Stimulated activated CD4-positive, alpha-beta T cell treated with anti-CD3 and anti-CD28 coated beads, Interleukin-1b, Interleukin-23, amount 100 ng/mL, for 24 hours (primary cell): ENCODE data around the gene TAOK1.
A peak's percentile ranks its signal among the peaks of the same experiment; 100 is the strongest.

Experiments
- DNase-seq, 4 experiments: peaks; one replicate each; pipeline ENCODE4 v3.0.0-alpha.2; 2020; ENCODE audit warnings: low read depth in 4 of 4, low spot score in 1 of 4

TAOK1 gene

DNA sequence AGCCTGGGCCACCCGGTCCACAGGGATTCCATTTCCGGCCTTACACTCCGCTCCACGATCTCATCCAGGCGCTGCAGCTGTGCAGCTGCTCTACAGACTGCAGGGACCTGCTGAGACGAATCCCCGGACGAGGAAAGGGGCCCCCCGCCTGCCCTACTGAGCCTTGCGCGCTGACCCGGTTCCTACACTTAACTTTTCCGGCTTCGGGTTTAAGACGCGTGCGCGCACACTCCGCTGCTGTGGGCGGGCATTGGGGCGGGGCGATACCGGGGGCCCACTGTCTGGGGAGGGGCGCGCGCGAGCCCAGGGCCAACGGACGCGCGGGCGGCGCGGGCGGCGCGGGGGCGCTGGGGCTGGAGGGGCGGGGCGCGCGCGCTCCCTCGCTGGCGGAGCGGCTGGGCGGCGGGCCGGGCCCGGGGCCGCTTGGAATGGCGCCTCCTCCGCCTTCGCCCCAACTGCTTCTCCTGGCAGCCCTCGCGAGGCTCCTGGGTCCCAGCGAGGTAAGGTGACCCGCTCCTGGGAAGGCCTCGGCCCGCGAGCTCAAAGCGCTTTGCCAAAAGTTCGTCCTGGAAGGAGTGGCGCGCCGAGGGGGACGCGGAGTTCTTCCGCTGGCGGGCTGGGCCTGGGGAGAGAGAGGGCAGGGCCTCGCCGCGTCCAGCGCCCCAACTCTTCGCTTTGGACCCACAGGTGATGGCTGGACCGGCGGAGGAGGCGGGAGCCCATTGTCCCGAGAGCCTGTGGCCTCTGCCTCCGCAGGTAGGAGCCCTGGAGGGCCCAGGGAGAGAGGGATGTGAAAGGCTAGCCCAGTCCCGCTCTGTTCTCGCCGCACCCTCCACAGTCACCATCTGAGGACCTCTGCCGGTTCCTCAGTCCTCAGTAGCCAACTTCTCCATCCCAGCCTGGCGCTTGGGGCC is 178.4 kb downstream of the TAOK1 start, which contains the start of gene TP53I13:
Gene TP53I13 (plus strand): TSS at position 371 of the 914 bp plus-strand sequence. CDS start 58 bp downstream, at position 429.
- DNase-seq: peak in 3 of 4 experiments; percentile 71 to 91 (median 87)

DNA sequence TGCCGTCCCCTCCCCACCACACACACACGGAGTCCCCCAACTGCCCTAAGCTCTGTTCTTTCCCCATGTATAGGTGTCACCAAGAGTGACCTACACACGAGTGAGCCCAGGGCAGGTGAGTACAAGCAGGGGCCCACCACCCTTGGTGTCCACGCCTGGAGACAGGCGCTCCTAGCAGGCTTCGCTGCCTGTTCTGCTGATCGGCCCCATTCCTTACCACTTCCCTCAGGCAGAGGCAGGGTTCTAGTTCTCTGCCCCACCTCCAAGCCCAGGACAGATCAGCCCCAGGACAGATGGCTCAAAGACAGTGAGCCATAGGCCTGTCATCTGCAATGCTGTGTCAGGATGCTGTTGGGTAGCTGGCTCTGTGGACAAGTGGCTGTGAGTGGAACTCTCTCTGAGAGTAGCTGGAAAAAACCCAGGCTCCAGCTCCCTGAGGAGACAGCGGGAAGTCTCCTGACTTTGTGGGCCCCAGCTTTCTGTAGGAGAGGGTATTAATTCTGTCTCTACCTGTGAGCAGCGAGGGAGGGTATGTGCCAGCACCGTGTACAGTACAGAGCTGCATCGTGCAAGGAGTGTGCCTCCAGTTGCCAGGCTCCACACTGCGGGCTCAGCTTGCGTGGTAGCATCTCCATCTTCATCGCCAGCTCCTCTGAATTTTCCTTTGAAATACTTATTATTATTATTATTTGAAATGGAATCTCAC is 179.2 kb downstream of the TAOK1 start:
- DNase-seq: no peak

DNA sequence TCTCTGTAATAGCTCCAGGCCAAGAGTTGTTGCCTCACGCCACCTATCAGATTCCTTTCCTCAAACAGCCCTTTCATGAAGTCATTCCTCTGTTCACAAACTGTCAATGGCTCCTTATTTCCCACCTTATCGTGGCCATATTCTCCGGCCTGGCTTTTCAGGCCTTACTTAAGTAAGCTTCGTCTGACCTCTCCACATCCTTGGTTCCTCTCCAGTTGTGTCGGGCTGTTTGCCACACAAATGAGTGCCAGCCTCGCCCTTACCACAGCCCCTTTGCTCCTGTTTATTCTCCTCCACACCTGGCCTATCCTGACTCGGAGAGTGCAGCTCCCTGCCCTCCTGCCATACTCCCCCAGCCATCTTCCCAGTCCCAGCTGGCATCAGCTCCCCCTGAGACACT is 180.4 kb downstream of the TAOK1 start:
- DNase-seq: no peak

DNA sequence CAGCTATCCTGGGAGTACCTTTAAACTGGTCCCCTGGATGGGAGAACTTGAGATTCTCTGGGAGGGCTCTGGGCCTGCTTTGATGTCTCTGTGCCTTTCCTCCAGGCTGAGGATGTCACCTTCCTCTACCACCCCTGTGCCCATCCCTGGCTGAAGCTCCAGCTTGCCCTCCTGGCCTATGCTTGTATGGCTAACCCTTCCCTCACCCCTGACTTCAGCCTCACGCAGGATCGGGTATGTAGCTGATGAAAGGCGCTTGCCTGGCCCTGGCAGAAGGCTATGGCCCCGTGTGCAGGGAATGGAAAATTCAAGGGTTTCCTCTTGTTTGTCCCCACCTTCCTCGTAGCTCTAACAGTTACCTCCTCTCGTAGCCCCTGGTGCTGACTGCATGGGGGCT is 181.3 kb downstream of the TAOK1 start:
- no peak for DNase-seq

DNA sequence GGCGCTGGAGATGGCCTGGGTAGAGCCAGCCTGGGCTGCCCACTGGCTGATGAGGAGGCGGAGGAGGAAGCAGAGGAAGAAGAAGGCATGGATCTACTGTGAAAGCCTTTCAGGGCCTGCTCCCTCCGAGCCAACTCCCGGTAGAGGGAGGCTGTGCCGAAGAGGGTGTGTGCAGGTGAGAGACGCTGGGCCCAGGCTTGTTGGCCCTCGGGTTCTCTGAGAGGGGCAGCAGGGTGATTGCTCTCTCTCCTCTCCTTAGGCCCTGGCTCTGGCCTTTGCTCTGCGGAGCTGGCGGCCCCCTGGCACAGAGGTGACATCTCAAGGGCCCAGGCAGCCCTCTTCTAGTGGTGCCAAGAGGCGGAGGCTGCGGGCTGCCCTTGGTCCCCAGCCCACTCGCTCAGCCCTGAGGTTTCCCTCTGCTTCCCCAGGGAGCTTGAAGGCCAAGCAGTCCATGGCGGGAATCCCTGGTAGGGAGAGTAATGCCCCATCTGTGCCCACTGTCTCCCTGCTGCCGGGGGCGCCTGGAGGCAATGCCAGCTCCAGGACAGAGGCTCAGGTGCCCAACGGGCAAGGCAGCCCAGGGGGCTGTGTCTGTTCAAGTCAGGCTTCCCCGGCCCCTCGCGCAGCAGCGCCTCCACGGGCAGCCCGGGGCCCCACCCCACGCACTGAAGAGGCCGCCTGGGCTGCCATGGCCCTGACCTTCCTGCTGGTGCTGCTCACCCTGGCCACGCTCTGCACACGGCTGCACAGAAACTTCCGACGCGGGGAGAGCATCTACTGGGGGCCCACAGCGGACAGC is 181.9 kb downstream of the TAOK1 start:
- DNase-seq: no peak

DNA sequence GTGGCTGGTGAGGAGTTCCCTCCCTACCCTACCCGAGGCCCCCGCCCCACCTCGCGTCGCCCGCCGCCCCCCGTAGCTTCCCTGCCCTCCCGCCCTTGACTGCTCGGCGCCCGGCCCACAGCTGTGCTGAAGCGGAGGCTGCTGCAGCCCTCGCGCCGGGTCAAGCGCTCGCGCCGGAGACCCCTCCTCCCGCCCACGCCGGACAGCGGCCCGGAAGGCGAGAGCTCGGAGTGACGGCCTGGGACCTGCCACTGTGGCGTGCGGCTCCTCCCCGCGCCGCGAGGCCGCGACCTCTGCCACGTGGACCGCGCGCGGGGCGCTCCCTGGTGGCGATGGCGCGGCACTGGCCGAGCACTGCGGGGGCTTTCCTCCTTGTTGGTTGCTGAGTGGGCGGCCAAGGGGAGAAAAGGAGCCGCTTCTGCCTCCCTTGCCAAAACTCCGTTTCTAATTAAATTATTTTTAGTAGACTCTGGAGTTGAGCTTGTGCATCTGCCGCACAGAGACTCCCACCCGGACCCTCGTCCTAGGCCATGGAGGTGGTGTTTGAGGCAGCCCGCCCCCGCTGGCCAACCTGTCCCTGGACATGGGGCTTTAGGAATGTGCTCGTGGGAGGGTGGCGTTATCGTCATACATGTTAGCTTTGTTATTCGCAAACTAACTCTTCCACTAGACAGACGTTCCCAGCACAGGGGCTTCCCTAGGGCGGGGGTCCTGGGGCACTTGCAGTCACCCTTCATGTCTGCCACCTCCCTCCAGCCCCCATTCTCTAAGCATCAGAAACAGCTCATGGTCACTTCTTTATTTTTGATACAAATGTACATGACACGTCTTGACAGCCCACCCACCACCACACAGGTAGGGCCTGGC is 182.8 kb downstream of the TAOK1 start:
- no peak for DNase-seq

DNA sequence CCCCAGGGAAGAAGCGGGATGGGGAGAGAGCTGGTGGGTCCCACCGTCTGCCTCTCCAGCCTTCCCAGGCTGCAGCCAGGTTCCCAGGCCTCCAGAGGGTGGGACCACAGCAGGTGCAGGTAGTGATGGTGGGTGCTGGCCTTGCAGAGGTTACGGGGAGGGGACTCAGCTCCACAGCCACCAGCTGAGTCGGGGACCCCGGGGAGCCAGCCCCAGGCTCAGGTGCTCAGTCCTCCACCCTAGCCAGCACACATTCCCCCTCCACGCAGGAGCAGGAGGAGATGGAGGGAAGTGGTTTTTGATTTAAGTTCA is 183.4 kb downstream of the TAOK1 start:
- no peak for DNase-seq

DNA sequence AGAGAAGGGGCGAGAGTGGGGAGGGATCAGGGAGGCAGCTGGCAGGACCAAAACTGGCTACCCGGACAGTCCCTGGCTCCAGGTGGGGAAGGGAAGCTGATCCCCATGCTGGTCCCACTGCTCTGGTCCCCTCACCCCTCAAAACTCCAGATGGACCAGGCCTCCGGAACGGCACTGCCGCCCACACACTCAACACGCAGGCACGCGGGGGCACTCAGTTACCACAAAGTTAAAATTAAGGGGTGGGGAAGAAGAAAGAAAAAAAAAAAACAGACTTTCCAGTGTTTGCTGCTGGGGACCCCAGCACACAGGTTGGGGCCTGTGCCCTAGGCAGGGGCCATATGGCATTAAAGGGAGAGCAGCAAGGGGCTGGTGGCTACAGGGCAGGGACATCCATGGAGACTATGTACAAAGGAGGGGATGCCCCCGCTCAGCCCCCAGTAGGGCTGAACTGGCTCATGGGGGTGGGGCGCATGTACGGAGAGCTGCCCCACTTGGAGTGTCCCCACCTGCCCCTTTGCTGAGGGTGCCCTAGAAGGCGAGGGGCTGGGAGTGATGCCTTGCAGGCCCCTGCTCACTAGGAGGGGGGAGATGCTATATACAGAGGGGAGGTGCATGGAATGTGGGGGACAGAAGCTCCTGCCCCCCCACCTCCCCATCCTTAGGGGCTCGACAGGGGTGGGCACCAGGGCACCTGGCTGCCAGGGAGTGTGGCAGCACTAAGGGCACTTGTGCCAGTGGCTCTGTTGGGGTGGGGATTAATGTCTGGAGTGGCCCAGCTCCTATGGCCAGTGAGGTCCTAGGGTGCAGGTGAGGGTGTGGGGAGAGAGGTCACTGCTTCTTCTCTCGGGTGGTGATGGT is 183.9 kb downstream of the TAOK1 start:
- no peak for DNase-seq

DNA sequence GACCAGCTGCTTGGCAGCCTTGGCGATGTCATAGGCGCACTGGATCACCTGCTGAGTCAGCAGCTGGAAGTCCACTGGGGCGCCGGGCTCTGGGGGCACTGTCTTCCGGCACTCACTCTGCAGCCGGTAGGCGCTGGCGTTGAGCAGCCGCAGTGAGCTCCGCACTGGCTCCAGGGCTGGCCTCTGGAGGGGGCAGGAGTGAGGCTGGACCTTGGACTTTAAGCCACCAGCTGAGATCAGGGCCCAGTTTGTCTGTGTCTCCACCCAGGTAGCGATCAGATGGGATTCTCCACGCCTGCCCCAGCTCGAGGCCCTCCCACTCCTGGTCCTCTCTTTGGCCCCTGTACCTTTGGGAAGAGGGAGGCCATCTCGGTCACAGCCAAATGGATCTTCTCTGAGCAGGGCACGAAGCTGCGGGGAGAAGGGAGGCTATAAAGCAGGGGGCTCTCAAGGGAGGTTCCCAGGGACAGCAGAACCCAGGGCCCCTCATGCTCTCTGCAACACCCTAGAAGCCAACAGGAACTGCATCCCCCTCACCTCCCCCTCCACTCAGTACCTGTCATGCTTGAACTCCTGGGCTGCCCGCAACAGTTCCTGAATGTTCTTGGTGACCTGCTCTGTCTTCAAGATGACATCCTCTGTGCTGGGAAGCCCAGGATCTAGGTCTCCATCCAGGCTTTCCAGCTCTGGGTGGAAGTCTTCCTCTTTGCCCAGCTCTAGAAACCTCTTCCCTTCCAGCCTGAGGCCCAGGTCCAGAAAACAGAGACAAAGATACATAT is 184.8 kb downstream of the TAOK1 start:
- DNase-seq: no peak

DNA sequence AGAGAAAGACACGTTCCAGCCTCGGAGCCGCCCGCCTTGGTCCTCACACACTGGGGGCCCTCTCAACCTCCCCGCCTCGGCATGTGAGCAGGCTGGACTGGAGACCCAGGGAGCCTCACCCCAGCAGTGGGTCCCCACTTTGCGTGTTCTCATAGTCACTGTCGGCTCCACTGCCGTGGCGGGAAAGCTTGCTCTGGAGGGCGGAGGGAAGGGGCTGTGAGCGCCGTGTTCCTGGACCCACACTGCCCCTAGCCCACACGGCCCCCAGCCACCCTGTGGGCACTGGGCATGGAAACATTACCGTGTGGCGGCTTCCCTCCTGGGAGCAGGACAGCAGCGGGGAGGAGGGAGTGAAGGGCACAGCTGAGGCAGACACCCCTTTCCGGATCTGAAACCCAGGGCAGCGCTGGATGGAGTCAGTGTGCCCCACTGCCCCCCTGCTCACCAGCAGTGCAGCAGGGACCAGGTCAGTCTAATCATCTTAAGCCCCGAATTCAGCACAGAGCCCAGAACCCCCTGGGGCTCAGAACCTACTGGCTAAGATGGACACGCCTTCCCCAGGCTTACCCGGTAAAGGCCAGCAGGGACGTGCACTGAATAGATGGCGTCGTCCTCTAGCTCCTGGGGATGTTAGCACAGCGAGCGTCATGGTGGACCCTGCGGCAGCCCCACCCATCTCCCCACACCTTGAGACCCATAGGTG is 185.5 kb downstream of the TAOK1 start:
- DNase-seq: no peak

DNA sequence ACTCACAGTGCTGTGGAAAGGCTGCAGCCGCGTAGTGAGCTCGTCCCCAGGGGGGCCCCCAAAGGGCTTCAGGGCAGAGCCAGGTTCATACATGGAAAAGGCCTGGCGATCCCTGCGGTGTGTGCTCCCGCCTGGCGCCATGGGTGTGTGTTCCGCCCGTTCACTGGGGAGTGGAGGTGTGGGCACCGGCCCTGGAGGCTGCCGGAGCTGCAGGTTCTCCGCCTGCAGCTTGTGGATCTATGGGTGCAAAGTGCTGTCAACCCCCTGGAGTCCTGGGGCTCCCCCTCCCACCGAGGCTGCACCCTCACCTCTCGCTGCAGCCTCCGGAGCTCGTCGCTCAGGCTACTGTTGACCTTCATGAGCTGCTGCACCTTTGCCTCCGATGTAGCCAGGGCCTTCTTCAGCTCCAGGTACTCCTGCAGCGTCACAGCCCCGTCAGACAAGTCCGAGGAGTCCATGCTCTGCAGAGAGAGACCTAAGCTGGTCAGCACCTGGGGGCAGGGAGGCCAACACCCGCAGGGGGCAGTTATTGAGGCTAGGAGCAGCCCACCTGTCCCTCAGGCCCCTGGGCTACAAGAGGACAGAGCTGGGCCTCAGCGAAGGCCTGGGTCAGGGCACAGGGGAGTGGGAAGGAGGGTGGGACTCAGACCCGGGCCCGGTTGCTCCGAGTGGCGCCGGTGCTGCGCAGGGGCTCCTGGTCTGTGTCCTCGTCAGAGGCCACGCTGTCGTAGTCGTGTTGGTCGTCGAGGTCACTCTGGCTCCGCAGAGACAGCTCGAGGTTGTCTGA is 186.2 kb downstream of the TAOK1 start:
- no peak for DNase-seq

DNA sequence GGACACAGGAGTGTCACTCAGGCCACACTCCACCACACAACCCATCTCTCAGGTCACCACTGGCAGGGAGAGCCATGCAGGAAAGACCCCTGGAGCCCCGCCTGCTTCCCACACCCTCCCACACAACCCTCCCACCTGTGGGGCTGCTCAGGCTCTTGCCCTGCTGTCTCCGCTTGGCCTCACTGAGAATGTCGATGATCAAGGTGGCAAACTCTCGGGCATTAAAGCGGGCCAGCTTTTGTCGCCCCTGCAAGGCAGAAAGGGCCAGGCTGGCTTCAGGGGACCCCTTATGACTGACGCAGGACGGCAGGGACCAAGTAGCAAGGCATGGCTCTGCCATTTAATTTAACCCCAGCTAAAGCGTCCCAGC is 186.8 kb downstream of the TAOK1 start:
- no peak for DNase-seq

DNA sequence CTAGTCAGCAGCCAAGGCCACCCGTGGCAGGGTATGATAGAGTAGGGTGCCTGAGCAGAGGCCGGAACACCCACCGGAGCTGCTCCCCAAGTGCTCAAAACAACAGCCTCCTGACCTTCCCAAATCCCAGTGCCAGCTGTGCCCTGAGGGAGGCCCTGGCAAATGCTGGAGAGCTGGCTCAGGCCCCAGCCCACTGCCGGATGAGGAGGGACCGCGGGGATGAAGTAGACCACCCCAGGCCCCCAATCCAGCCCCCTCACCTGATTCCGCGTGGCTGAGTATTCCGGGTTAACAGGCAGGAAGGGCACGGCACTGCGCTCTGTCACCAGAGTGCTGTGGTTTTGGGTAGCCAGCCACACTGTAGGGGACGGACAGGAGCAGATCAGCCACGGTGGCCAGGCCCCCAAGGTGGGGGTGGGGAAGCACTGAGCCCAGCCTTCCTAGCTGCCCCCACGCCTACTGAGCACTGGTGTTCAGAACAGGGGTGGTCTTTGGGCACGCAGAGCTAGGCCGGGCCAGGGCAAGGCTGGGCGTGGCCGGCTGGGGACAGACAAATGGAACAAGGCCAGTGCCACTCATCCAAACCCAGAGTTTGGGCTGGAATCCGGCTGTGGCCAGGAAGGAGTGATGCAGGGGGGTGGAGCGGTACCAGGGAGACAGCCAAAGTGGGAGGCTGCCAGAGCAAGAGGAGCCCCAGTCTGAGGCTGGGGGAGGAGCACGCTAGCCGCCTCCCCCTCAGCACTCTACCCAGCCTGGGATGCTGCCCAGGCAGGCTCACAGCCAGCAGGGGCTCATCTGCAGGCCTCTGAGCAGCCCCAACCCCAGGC is 187.4 kb downstream of the TAOK1 start:
- DNase-seq: no peak

DNA sequence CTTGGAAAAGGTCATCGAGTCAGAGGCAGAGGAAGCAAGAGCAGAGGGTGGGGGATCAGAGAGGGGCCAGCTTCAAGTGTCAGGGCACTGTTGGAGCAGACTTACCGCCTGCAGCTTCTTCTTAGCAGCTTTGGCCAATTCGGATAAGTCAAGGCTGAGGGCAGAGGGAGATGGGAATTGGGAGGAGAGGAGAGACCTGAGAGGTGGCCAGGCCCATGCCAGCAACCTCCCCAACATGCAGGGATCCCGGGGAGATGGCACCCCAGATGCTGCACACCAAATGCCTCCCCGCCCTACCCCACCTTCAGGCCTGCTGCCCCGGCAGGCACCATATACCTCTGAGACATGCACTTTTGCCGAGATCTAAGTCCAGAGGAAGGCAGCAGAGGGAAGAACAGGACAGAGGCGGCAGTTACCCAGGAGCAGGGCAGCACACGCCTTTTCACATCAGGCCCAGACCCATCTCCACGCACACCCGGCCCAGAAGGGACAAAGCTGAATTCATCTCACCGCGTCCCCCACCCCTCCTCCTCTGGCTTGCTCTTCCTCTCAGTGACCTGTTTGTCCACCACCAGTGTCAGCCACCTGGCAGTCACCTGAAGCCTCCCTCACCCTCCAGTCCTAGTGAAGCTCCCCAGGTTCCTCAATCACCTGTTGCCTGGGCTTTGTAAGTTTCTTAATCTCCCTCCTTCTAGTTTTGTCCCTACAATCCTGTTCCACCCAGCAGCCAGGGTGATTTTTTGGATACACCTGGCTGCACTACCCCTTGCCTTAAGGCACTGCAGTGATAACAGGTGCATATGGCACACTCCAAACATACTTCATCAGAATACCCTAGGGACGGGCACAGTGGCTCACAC is 188.7 kb downstream of the TAOK1 start:
- no peak for DNase-seq

DNA sequence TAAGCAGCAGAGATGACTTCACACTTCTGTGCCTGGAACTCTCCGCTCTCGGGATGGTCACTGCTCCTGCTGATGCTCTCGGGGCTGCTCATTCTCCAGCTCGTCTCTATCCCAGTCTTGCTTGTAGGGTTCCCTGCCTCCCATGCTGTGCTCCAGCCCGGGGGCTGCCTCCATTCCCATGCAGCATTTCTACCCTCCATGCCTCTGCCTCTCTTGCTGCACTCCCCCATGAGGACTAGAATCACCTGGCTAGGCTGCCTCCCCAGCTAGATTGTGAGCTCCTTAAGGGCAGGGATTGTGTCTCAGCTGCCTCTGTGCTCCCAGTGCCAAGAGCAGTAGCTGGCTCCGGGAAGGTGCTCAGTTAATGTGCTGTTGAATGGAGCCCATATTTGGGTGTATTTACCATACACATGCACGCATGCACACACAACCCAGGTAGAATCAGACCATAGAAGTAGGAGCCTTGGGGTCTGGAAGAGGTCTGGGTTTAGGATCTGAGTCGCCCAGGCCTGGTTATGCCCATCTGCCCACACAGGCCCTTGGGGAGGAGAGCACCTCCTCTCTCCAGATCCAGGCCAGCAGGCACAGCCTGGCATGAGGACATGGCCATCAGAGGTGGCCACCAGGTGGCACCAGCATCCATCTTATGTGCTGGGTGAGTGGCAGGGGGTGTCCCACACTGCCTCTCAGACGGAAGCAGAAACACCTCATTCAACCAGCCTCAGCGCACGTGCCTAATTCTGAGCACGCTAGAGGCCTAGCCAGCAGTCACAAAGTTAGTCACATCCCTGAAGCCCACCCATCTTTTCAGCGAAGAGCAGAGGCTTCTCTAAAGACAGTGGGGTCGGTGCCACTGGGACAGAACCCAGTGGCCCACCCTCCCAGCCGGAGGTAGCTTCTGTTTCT is 190.0 kb downstream of the TAOK1 start:
- peak; percentile 75 to 89 (median 82) for DNase-seq
